Umbilical cord (tissue), 2 donors: ENCODE results near the gene ZMIZ1. TPM values are rescaled to one million over a fixed set of nuclear protein-coding genes. Genes with fewer than 3 reads are reported as not detected.
"Not testable (repeated sequence)": the region's sequence is repeated elsewhere in the genome, so short reads cannot be mapped to it uniquely, and the experiment has no call there.

Experiments
- DNase-seq: peaks from one replicate; pipeline ENCODE4 v3.0.0-alpha.2; 2015; ENCODE audit warnings: low spot score
- total RNA-seq: library from RNA; depleted of rRNA; stranded (reverse); fragments of >200 nt; gene quantifications from one replicate; pipeline ENCODE4 v1.2.3, GENCODE V29; 2014; ENCODE audit warnings: low replicate concordance; ENCODE audit not compliant: insufficient read depth

The ZMIZ1 gene
- total RNA-seq, 1 donor from 2014 or later = 20.5 TPM

DNA sequence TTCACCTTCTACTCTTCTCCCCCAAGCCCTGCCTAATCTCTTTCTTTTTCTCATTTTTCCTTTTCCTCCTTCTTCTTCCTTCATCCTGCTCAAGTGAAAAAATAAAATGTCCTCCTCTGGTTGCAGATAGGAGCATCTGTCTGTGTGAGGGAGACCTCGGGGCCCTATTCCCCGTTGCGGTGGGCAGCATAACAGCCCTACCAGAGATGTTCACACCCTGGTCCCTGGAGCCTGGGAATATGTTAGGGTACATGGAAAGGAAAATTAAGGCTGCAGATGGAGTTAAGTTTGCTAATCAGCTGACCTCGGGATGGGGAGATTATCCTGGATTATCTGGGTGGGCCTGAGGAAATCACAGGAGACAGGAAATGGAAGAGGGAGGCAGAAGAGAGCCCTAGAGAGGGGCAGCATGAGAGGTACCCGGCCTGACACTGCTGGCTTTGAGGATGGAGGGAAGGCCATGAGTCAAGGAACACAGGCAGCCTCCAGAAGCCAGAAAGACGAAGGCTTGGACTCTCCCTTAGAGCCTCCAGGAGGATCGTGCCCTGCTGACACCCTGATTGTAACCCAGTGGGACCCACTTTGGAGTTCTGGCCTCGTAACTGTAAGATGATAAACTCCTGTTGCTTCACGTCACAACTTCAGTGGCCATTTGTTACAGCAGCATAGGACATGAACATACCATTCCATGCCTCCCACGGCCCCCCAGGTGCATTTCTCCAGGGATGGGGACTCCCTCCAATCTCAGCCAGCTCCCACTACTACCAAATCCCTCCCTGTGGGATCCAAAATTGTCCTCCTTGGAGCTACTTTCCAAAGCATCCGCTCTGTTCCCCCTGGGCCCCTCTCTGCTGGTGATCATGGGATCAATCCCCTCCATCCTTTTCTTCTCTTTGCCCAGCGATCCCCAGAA is 39.0 kb upstream of the ZMIZ1 start:
- no peak for DNase-seq

DNA sequence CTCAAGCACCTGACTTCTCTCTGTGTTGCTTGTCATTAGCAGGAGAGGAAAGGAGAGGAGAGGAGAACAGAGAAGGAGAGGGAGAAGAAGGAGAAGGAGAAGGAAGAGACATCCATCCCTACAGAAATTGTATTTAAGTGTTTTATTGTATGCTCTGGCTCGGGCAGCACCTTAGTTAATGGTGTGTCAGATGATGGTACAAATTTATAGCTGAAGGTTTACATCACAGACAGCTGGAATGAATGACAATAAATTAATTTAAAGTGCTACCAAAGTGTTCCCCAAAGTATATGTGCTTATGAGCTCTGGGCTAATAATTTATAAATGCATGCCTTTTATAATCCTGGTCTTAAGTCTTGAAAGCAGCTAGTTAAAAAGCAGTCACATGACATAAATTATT is 38.1 kb upstream of the ZMIZ1 start:
- DNase-seq = no peak

DNA sequence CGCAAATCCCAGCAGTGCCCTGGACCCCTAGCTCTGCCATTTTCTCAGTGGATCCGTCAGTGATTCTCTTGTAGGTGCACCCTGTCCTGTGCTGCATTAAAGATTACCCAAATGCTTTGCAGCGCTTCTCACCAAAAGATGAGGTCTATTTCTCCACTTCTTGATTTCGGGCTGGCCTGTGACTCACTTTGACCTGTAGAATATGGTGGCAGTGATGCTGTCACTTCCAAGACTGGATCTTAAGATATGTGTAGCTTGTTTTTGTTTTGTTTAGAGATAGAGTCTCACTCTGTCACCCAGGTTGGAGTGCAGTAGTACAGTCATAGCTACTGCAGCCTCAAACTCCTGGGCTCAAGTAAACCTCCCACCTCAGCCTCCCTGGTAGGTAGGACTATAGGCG is 37.0 kb upstream of the ZMIZ1 start:
- no peak for DNase-seq

DNA sequence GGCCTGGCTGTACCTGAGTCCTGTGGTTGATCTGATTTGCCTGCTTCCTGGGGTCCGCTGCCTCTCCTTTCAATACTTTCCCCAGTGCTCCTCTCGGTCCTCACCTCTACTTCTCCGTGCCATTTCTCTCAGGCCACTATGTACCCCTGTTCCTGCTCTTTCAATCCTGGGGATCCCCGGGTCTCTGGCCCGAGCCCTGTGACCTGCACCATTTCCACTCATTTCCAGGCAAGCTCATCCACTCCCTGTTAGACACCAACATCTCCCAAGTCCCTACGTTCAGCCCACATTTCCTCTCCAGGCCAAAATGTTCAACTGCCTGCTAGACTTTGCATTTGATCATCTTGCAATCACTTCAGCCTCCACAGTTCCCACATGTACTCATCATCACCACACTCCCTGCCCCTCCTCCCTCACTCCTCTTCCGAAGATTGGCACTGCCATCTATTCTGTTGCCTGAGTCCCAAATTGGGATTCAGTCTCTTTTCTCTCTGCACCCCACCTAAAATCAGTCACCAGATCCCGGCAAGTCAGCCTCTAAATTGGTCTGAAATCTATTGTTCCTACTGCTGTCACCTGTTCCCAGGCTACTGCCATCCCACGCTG is 34.4 kb upstream of the ZMIZ1 start:
- DNase-seq = no peak

DNA sequence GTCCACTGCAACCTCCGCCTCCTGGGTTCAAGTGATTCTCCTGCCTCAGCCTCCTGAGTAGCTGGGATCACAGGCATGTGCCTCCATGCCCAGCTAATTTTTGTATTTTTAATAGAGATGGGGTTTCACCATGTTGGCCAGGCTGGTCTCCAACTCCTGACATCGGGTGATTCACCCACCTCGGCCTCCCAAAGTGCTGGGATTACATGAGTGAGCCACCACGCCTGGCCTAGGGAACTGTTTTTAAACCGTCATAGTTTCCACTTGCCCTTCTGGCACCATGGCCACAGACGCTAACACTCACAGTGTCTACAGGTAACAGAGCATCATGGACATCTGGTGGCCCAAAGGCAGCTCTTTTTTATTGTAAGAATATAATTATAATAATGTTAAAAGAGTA is 32.4 kb upstream of the ZMIZ1 start:
- DNase-seq = not testable (repeated sequence)

DNA sequence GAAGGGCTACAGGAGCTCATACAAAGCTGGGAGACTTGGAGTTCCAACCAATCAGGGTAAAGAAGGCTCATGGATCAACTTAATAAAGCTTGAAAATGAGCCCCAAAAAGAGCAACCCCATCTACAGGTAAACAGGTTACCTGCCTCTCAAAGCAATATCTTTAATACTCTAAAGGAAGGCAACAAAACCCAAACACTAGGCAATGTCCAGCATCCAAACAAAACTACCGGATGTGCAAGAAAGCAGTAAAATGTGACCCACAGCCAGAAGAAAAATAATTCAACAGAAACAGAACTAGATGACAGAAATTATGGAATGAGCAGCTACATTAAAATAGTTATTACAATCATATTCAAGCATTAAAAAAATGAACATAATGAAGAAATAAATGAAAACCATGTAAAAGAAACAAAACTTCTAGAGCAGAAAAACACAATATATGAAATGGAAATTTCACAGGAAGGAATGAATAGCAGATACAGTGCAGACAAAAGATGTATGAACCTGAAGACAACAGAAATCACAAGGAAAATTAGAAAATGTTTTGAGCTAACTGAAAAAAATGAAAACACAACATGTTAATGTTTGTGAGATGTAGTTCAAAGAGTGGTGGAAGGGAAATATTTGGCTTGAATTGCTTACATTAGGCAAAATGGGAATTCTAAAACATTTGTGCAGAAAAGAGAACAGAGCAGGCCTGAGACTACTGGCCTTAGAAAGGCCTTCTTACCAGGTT is 30.5 kb upstream of the ZMIZ1 start:
- DNase-seq = no peak

DNA sequence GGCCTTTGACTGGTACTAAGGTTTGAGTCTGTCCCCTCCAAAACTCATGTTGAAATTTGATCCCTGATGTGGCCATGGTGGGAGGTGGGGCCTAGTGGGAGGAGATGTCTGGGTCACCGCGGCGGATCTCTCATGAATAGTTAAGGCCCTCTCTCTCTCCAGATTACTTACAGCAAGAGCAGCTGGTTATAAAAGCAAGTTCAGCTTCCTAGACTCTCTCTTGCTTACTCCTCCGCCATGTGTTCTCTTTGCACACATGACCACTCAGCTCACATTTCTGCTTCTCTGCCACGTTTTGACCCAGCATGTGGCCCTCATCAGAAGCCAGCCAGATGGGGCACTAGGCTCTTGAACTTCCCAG is 29.9 kb upstream of the ZMIZ1 start:
- peak; percentile 50 for DNase-seq

DNA sequence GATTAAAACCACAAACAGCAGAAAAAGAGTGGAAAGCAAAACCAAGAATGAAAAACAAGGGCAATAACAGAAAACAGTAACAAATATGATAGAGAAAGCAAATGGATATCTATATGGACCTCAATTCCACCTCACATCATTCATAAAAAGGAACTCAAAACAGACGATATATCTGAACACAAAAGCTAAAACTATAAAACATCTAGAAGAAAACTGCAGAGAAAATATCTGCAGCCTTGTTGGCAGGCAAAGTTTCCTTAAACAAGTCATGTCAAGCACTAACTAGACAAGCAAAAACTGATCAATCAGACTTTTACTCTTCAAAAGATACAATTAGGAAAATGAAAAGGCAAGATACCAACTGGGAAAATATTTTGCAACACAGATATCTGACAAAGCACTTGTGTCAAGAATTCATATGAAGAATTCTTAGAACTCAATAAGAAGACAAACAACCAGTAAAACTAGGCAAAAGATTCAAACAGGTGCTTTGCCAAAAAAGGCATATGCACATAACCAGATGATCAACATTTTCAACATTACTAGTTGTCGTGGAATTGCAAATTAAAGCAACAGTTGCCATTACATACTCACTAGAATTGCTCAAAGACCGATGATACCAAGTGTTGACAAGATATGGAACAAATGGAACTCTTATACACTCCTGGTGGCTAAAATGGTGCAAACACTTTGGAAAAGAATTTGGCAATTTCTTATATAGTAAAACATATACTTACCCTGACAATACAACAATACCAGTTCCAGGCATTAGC is 25.9 kb upstream of the ZMIZ1 start:
- DNase-seq = no peak

DNA sequence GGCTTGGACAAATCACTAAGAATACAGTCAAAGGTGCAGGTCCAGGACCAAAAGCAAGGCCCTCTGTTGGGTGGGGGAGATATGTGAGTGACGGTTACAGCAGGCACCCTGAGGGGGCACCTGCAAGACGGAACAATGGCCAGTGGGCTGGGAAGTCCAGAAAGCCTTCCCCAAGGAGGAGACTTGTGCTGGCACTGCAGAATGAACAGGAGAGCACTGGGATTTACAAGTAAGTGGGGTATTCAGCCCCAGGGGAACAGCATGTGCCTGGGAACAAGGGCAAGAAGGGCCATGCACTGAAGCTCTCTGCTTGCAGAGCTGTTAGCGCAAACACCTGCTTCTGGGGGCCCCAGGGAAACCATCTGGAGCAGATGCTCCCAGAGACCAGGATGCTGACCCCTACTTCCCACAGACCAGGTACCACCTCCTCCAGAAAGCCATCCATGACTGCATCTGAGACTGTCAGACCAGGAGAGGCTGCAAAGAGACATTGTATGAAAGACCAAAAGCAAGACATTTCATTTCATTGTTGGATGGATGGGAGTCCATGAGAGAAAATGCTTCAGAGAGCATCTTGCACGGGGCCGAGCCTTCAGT is 24.6 kb upstream of the ZMIZ1 start:
- no peak for DNase-seq

DNA sequence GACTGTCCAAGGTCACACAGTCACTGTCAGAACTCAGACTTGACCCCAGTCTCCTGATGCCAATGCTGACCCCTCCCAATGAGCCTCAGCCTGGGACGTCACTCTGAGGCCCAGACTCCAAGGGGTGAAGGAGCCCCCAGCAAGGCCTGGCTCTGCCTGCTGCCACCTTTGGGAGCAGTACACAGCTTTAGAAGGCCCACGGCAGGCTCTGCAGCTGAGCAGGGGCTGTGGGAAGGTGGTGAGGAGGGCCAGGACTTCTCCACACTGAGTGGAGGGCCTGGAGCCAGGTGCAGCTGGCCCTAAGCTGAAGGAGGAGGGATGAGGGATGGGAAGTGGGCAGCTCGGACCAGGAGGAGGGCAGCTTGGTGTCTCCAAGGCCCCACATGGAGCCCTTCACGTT is 23.9 kb upstream of the ZMIZ1 start:
- DNase-seq = no peak

DNA sequence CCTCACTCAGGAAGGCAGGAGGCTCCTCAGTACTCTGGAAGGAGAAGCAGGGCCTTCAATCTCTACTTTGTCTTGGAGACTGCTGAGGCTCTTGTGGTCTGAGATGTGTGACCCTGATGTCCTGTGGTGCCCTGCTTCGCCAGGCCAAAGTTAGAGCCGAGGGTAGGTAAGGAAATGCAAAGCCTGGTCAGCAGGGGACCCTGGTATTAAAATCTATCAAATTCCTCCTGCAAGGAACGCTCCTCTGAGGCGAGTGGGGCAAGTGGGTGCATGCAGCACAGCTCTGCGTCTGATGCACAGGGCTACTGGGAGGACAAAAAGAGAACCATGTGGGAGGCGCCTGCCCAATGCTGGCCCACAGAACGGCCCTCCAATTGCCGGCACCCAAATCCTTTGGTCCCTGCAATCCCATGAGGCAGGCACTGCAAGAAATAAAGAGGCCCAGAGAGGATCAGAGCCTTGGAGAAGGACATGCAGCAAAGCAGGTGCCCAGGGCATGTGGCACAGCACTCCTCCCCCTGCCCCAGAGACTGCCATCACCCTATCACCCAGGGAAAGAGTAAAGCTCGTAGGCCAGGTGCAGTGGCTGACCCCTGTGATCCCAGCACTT is 23.1 kb upstream of the ZMIZ1 start:
- no peak for DNase-seq

DNA sequence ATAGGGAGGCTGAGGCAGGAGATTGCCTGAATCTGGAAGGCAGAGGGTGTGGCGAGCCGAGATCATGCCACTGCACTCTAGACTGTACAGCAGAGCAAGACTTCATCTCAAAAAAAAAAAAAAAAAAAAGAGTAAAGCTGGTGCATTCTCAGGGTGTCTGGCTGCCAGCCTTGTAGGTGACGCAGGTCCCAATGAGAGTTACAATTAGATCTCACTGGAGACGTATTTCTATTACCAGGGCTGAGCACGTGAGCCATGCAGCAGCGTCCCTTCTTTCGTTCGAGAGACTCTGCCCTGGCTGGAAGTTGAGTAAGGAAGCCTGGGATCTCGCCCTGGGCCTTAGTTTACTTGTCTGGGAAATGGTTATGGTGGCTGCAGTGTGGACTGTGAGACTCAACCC is 22.4 kb upstream of the ZMIZ1 start:
- DNase-seq = no peak

DNA sequence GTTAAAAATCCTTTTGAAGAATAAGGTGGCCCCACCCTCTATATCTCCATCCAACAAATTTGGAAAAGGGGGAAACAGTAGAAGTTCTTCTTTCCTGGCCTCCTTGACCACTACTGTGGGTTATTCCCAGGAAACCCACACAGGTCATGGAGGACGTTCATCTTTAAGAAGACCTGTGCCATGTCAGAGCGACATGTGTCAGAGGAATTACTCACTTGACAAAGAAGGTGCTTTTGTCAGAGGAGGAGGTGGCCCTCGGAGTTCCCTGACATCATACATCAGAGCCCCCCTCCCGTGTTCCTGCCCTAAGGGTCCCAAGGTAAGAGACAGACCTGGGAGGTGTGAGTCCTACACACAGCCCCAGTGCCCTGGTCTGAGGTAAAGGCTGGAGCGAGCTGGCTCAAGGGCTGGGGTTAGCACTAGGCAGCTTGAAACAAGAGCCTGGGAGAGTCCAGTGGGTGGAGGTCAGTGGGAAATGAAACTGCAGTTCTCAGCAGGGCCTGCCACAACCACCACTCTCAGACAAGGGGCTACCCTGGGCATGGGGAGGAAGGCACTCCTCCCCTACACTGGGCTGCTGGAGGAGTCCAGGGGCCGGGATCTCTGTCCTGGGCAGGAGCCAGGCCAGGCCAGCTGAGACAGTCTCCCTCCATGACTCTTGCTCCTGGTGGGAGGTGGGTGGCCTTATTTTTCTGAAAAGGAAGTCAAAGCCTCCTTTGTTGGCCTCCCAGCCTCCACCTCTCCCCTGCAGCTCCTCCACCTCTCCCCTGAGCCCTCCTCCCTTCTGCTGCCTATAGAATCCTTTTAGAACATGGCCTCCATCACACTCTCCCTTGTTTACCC is 21.8 kb upstream of the ZMIZ1 start:
- DNase-seq = peak; percentile 32

DNA sequence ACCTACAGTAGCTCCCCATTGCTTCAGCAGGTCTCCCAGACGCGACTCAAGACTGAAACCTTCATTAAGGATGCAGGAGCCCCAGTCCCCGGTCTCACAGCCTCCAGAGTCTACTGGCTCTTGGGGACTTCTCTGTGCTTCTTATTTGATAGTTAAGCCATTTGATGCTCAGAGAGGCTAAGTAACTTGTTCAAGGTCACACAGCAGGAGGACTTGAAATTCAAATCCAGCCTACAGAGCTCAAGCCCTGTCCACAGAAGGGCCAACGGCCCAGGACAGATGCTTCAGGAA is 21.2 kb upstream of the ZMIZ1 start:
- no peak for DNase-seq

DNA sequence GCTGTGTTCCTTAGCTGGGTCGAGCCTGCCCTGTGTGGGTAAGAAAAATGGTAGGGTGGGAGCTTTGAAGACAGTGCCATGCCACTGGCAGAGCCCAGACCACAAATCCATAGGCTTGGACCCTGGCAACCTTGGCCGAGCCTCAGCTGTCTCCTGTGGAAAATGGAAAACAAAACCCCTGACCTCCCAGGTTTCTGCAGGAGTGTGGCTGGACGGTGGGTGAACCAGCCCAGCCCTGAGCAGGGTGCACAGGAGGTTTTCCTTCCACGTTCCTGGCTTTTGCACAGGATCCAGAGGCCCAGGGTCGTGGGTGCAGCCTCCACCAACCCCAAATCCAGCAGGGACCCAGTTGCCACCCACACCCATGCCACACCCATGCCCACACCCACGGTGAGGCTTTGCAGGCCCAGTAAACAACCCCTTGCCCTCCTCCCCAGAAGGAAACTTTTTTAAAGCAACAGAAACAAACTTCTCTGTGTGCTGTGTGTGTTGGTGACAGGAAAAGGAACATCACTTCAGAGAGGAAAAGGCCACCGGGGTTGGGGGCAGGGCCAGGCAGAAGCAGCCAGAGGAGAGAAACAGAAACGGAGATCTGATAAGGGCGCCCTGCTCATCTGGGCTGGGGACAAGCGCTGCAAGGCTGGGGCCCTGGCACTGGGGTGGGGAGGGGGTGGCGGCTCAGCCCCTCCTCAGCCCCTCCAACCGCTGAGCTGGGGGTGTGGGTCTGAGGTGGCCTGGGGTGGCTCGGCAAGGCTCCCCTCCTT is 20.7 kb upstream of the ZMIZ1 start:
- DNase-seq = no peak

DNA sequence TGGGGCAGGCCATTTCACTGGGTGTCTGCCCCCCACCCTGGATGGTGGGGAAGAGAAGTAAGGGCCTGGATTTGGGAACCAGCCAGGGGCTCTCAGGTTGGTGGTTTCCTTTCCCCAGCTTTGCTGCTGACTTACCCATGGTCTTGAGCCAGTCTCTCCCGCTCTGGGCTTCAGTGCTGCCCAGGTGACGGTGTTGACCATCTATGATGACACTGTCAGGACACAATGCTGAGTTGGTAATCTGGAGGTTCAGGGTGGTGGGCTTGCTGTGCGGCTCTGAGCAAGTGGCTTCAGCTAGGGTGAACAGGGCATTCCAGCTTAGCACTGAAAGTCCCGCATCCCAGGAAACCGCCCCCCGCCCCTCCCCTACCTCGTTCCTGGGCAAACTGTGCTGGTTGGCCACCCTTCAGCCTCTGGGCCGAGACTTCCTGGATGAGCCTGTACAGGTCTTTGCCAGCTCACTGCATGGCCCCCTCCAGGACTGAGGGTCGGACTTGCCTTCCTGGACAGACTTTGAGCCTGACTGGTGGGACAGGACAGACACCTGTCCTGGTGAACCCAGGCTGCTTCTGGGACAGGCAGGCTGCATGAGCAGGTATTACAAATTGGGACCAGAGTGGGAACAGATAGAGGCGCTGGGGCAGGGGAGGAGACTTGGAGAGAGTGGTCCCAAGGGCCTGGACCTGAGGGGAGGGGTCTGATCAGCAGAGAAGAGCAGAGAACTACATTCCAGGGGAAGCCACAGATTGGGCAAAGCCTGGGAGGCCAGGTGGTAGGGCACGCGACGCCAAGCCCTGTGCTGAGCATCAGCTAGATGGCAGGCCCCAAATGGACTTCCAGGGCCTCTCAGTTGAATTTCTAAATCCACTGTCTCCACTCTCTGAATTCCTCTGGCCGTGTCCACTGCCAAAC is 19.9 kb upstream of the ZMIZ1 start:
- no peak for DNase-seq

DNA sequence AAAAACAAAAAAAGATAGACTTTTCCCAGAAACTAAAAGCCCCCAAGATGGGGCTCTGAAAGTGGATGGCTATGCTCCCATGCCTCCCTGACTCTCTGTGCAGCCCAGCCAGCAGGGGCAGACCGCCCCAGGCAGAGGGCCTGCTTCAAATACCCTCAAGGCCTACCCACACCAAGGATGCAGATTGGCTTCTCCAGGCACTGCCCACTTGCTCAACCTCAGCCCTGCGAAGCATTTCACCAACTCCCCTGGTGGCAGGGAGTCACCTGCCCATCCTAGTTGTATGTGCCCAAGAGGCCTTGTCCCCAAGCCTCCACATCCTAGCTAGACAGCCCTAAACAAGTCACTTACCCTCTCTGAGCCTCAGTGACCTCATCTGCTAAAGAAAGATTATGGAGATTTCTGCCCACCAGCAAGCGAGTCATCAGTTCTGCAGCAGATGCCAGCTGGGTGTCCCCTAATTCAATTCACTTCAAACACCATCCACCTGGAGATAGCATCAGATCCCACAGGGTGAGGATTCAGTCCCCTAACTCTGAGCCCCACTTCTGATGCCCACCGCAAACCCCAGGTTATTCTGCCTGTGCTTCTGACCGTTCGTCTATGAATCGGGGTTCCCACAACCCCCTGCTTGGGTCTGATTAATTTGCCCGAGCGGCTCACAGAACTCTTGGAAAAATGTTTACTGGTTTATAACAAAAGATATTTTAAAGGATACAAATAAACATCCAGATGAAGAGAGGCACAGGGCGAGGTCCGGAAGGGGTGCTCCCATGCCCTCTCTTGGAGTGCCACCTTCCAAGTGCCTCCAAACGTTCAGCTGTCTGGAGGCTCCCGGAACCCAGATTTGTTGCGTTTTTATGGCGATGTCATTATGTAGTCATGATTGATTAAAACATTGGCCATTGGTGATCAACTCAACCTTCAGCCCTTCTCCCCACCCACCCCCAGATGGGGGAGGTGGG is 18.6 kb upstream of the ZMIZ1 start:
- DNase-seq = no peak
